HEK293T (cell line): Measurements from ENCODE around the gene GLTP.

ENCODE experiments used
- NFRKB ChIP-seq: fragments of 450-650 bp; IDR thresholded peaks from 2 replicates; pipeline ENCODE4 v1.6.1; 2016; ENCODE audit warnings: mild to moderate bottlenecking, moderate library complexity
- SP1 ChIP-seq: fragments of 450-650 bp; IDR thresholded peaks from 2 replicates; pipeline ENCODE4 v1.6.1; 2017
- SUZ12 ChIP-seq: fragments of 450-650 bp; IDR thresholded peaks from 2 replicates; pipeline ENCODE4 v1.6.1; 2016; ENCODE audit warnings: mild to moderate bottlenecking
- TARDBP ChIP-seq: fragments of 450-650 bp; IDR thresholded peaks from 2 replicates; pipeline ENCODE4 v1.6.1; 2016

- TF ChIP-seq SP1: no peak
- no peak for TF ChIP-seq TARDBP
- TF ChIP-seq NFRKB: no peak
- TF ChIP-seq SUZ12: no peak
Observed at GRCh38 chr12:109830718-109831117, 49.6 kb downstream of the GLTP start.
